Measurements from ENCODE around the gene DYSF. TPM values are rescaled to one million over a fixed set of nuclear protein-coding genes. Genes with fewer than 3 reads are reported as not detected.

DYSF gene
- total and polyA plus RNA-seq, 2 donors (not counting 3 experiments of a cell fraction or from before 2014, with no cell fraction given) = 50.9 to 152 TPM

DNA sequence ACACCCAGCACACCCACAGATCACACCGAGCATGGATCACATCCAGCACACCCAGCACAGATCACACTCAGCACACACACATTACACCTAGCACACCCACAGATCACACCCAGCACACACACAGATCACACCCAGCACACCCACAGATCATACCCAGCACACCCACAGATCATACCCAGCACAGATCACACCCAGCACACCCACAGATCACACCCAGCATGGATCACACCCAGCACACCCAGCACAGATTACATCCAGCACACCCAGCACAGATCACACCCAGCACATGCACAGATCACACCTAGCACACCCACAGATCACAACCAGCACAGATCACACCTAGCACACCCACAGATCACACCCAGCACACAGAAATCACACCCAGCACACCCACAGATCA is 118.6 kb downstream of the DYSF start:
- Histone ChIP-seq H3K4me1 (ENCODE audit: control insufficient read depth, extremely low read depth, insufficient read depth, low read length) (no peaks in the 10 kb centered on the region), H3K9ac (replicated peaks; ENCODE audit: extremely low read depth, insufficient read depth, low read length) (no peak overlapping the region), H3K4me2 (ENCODE audit: insufficient read depth, low read length) (no peak overlapping the region), H3K27ac (ENCODE audit: insufficient read depth, low read depth, low read length) (no peak overlapping the region), H4K20me1 (replicated peaks; ENCODE audit: control insufficient read depth, extremely low read depth, insufficient read depth, low read length) (no peaks in the 10 kb centered on the region), H3K9me3 (replicated peaks; ENCODE audit: control insufficient read depth, insufficient read depth, low read length) (no peaks in the 10 kb centered on the region), H3K36me3 (ENCODE audit: control insufficient read depth in 2 of 2, extremely low read depth in 1 of 2, insufficient read depth in 2 of 2, low read length in 2 of 2) (peaks cover 8 to 52% of the 10 kb centered on the region in 2 experiments), H3K79me2 (ENCODE audit: control insufficient read depth, insufficient read depth, low read length) (no peaks in the 10 kb centered on the region), H3K9me1 (replicated peaks; ENCODE audit: control insufficient read depth, extremely low read depth, insufficient read depth, low read length) (no peaks in the 10 kb centered on the region), H3K27me3 (ENCODE audit: control insufficient read depth in 2 of 2, insufficient read depth in 2 of 2, low read length in 2 of 2) (no peaks in the 10 kb centered on the region), H2AFZ (ENCODE audit: low read depth, low read length) (no peak overlapping the region), H3K4me3 (replicated peaks in 1 of 3; ENCODE audit: insufficient read depth in 1 of 3, low read depth in 1 of 3, low read length in 3 of 3) (no peak overlapping the region)
- BruUV-seq (replicated peaks) = no TSS peak
- CTCF ChIA-PET = no interaction called here
- dilution Hi-C loops (cut with MboI; ENCODE audit: extremely low pct_ligation_motif_present, low sequenced_read_pairs) (no loop called here), intact Hi-C loops (cut with micrococcal nuclease) (no loop called here)
- FAIRE-seq (no peak), DNase-seq (ENCODE audit: low read depth, low spot score) (no peak)
- TF ChIP-seq GATA2 (IDR thresholded peaks at IDR 0.05; ENCODE audit: insufficient read depth, insufficient read length, low read depth, low read length) = no peak
- TF ChIP-seq POLR2AphosphoS5 (IDR thresholded peaks at IDR 0.05; ENCODE audit: insufficient read depth, low read depth, low read length) = no peak
- no peak for TF ChIP-seq FOS (IDR thresholded peaks at IDR 0.05; ENCODE audit: borderline replicate concordance, insufficient read depth, low read length)
- no peak for TF ChIP-seq JUN (IDR thresholded peaks at IDR 0.05; ENCODE audit: borderline replicate concordance, insufficient read depth, insufficient read length, low read depth)
- no peak for TF ChIP-seq CTCF (IDR thresholded peaks at IDR 0.05; ENCODE audit: extremely low read depth in 1 of 2, insufficient read depth in 1 of 2, low read depth in 1 of 2, low read length in 2 of 2)
- no peak for TF ChIP-seq MYC (IDR thresholded peaks at IDR 0.05; ENCODE audit: low read depth, low read length)
- TF ChIP-seq, protein P1, sequence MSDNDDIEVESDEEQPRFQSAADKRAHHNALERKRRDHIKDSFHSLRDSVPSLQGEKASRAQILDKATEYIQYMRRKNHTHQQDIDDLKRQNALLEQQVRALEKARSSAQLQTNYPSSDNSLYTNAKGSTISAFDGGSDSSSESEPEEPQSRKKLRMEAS (IDR thresholded peaks at IDR 0.05; ENCODE audit: insufficient read depth, insufficient read length) = no peak
- no peak for TF ChIP-seq POLR2A (IDR thresholded peaks at IDR 0.05; ENCODE audit: low read depth, low read length)
- TF ChIP-seq EZH2 (IDR thresholded peaks at IDR 0.05; ENCODE audit: borderline replicate concordance, low read depth, low read length, severe bottlenecking) = no peak
- POLR2A ChIA-PET = no interaction called here

Data from endothelial cell of umbilical vein (primary cell).